NCI-H748 (cell line): Measurements from ENCODE around the gene GAL3ST2.
"Not testable (repeated sequence)": the region's sequence is repeated elsewhere in the genome, so short reads cannot be mapped to it uniquely, and the experiment has no call there.

Experiments
- DNase-seq: peaks from one replicate; lab custom pipeline; 2025; ENCODE audit not compliant: unreplicated experiment; lab: John Stamatoyannopoulos, UW

GAL3ST2 gene

DNA sequence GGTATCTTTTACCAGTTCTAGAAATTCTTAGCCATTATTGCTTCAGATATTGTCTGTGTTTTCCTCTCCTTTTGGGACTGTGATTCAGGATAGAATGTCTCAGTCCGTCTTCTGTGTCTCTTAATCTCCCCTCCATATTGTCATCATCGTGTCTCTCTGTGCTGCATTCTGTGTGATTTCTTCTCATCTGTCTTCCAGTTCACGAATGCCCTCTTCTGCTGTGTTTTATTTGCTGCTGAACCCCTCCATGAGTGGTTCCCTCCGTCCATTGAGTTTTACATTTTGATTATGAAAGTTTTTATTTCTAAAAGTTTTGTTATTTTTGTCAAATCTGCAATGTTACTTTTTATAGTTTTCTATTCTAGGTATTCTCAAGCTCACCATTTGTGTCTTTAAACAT lies 30.5 kb upstream of the GAL3ST2 start:
- no peak for DNase-seq

DNA sequence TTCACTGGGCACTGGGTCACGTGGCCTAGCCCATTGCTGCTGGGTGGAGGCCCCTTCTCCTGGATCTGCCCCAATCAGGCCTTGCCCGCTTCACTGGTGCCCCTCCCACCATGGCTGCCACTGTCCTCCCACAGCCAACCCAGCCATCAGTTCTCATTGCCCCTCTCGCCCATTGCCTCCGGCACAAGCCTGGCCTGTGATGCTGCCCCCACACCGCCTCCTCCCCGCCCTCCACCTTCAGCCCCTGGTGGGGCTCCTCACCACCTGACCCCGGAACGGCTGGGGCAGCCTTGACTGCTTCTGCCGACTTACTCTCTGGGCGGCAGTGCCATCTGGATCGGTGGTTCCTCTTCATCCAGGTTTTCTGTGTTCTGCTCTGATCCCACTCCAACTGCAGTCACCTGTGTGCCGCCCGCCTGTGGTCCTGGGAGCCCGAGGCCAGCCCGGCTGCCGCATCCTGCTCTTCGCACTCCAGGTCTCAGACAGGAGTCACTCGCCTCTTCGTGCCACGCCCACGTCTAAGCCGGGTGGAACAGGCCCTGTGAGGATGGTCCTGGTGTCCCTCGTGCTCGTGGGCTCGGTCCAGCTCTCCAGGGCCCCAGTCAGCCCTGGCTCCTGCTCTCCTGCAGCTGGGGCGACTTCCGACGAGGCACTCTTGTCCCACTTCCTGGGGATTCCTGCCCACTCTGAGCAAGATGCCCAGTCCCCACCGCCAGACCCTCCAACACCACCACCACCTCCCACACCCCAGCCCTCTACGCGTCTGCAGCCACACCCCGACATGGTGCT lies 28.0 kb upstream of the GAL3ST2 start:
- DNase-seq: no peak

GRCh38 chr2:241750076-241750840 lies 26.4 kb upstream of the GAL3ST2 start:
- no peak for DNase-seq

GRCh38 chr2:241751152-241751551 lies 25.5 kb upstream of the GAL3ST2 start:
- DNase-seq: no peak

DNA sequence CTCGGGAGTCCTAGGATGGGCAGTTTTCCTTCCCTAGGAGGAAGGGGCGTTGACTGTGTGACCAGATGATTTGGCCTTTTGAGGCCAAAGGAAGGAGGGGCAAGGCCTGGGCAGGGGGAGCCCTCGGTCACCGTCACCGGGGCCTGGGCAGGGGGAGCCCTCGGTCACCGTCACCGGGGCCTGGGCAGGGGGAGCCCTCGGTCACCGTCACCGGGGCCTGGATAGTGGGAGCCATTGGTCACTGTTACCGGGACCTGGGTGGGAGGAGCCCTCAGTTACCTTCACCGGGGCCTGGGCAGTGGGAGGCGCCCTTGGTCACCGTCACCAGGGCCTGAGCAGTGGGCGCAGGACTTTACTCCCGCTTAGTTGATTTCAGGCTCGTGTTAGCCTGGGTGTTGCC lies 24.8 kb upstream of the GAL3ST2 start:
- DNase-seq: no peak

DNA sequence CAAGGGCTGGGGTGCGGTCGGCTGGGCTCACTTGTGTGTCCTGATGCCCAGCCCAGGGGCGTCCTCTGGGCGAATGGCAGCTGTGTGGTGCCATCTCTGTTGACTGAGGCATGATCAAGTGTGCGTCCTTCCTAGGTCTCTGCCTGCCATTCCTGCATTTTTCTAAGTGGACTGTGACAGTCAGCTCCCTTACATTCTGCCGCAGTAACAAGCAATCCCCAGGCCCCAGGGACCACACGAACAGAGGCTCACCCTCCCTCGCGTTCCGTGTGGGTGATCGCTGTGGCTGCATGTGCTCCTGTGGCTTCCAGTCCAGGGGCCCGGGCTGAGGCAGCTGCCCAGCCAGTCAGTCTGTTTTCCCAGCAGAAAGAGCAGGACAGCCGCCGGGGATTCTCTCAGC lies 24.4 kb upstream of the GAL3ST2 start:
- no peak for DNase-seq

DNA sequence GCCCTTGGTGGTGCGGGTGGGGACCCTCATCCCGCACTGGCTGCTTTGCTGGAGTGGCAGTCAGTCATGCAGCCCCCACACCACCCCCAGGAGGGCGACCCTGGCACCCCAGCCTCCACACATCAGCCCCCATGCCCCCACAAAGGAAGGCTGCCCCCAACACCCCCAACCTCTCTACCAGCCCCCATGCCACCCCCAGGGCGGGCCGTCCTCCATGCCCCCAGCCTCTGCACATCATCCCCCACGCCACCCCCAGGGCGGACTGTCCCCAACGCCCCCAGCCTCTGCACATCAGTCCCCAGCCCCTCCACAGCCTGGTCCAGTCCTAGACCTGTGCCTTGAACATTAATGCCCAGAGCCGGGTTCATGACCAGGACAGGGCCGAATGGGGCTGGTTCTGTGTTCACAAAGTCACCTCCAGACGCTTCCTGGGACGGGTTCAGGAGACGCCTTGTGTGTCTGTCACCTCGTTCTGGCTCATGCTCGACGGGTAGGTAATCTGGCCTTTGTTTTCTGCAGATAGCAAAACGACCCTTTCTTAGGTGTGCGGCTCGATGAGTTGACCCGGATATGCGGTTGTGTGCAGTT lies 23.8 kb upstream of the GAL3ST2 start:
- no peak for DNase-seq

GRCh38 chr2:241753493-241753892 lies 23.1 kb upstream of the GAL3ST2 start:
- DNase-seq: no peak

GRCh38 chr2:241754042-241754441 lies 22.6 kb upstream of the GAL3ST2 start:
- no peak for DNase-seq

DNA sequence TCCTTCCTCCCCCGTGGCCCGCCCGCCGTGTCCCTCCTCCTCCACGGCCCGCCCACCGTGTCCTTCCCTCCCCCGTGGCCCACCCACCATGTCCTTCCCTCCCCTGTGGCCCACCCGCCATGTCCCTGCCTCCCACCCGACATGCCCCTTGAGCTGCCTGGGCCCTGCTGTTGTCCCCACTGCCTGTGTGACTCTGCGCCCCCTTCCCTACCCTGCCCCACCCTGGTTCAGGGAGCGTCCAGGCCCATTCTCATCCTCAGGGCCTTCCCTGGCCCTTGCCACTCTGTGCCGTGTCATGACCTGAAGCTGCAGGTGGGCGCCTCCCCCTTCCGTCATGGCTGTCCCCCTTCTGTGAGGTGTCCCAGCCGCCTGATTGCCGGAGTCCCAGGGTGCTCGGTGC lies 21.5 kb upstream of the GAL3ST2 start:
- no peak for DNase-seq

- no peak for DNase-seq
Observed at GRCh38 chr2:241755777-241756176, 20.8 kb upstream of the GAL3ST2 start.

DNA sequence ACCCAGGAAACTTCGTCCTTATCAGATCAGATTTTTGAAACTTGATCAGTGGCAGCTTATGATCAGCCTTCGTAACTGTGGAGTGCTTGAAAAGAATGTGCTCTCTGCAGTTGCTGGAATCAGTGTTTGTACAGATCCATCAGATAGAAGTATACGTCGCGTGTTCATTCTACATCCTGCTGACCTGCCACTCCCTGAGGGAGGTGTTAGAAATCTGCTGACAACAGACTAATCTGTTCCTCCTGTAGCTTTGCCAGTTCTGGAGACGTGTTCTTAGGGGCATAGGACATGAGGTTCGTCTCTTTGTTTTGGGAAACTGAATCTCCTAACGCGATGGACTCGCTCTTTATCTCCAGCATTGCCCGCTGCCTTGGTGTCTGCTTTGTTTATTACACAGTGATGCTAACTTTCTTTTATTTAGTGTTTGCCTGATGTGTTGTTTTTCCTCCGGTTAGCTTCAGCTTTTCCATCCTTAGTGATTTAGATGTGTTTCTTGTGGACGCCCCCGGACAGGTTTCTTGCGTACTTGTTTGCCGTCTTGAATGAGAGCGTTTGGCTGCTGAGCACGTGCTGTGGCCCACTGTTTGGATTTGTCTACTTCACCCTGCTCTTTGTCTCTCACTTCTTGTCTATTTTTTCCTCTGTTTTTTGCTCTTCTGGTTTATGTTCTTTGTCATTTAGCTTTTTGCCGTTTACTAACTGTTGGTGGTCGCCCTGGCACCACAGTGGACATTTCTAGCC lies 17.4 kb upstream of the GAL3ST2 start:
- no peak for DNase-seq

GRCh38 chr2:241759893-241760292 lies 16.7 kb upstream of the GAL3ST2 start:
- not testable (repeated sequence) for DNase-seq

- DNase-seq: no peak
Observed at GRCh38 chr2:241760301-241760771, 16.3 kb upstream of the GAL3ST2 start.

DNA sequence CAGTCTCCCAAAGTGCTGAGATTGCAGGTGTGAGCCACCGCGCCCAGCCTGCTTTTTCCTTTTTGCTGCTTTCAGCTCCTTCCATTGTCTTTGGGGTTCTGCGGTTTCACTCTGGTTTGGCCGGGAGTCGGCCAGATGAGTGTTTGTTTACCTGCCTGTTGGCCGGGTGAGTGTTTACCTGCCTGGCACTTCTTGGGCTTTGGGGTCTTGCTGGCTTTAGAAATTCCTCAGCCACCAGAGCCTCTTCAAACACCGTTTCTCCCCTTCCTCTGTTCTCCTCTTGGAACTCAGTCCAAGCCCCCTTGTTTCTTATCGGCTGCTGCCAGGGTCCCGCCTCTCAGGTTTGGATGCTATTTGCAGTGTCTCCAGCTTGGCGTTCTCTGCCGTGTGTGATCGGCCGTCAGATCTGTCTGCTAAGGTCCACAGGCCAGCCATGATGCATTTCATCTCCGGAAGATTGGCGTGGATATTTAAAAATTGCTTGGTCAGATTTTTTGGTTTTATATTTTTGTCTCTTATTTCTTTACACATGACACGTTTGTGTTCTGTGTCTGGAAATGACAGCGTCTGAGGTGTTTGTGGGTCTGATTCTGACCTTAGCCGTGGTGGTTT lies 14.2 kb upstream of the GAL3ST2 start:
- no peak for DNase-seq

GRCh38 chr2:241762933-241763369 lies 13.7 kb upstream of the GAL3ST2 start:
- no peak for DNase-seq

GRCh38 chr2:241763551-241764274 lies 12.9 kb upstream of the GAL3ST2 start:
- no peak for DNase-seq

GRCh38 chr2:241764275-241765241 lies 12.1 kb upstream of the GAL3ST2 start:
- DNase-seq: no peak
